GM18526 (cell line): ENCODE data around the gene TDRD12.

Source experiments
- POLR2A ChIP-seq: IDR thresholded peaks from 3 replicates; pipeline ENCODE4 v1.6.1; 2011; ENCODE audit not compliant: insufficient read length; ENCODE audit errors: extremely low read depth

TDRD12 gene

DNA sequence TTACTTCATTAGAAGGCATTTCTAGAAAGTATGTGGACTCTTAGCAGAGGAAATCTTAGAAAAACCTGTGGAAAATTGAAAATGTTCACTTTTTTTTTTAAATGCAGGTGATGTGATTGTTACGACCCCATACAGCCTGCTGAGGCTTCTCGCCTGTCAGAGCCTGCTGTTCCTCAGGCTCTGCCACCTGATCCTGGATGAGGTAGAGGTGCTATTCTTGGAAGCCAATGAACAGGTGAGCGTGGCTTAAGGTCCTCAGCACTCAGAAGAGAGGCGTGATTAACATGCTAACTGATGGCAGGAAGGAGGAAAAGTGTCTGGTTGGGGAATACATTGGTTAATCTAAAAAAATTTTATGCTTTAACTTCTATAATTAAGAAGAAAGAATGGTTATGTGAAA is 78.6 kb downstream of the TDRD12 start:
- no peak for TF ChIP-seq POLR2A

DNA sequence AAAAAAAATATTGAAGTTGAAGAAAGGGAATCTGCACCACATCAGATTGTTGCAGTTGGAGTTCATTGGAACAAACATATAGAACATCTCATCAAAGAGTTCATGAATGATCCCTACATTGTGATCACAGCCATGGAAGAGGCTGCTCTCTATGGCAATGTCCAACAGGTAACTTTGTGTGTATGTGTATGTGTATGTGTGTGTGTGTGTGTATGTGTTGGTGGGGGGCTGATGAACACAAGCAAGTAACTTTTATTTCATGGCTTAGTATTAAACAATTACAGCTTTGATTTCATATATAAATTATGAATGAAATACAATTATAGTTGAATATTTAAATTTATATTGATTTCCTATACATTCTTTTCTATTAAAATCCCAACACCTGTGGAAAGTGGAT is 80.6 kb downstream of the TDRD12 start:
- no peak for TF ChIP-seq POLR2A

DNA sequence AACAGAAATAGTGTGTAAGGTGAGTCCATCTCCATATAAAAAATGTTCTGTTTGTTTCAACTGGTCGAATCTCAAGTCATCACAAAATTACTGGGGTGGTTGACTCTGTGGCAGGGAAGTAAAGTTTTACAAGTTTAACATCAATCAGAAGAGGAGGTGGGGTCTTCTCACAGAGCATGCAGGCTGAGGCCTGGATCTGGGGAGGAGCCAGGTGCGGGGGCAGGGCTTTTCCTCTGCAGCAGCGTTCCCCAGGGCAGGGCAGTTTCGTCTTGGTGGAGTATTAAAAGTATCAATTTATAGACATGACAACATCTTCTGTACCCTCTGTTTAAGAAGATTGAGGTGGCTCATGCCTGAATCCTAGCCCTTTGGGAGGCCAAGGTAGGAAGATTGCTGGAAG is 81.2 kb downstream of the TDRD12 start:
- TF ChIP-seq POLR2A = no peak

DNA sequence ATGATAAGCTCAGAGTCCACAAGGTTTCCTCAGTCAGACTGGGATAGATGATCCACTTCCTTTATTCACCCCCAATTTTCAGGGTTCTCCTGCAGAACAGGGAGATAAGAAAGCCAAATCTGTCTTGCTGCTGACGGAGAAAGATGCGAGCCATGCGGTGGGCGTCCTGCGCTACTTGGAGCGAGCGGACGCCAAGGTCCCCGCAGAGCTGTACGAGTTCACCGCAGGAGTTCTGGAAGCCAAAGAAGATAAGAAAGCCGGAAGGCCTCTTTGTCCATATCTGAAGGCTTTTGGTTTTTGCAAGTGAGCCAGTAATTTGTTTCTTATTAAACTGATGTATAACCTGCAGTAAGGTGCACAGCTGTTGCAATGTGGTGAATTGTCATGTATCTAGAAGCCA is 83.3 kb downstream of the TDRD12 start:
- TF ChIP-seq POLR2A = no peak

DNA sequence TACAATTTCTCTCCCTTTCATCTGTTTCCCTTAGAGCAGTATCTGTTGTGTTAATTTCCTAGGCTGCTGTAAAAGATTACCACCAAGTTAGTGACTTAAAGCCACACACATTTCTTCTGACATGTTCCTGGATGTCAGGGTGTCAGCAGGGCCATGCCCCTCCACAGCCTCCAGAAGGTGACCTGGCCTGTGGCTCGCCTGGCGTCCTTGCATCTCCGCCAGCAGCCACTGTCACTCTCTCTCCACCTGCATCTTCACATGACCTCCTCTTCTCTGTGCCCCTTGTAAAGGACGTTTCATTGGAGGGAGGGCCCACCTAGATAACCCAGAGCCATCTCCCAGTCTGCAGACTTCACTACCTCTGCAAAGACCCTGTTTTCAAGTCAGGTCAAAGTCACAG is 88.7 kb downstream of the TDRD12 start:
- TF ChIP-seq POLR2A = no peak

DNA sequence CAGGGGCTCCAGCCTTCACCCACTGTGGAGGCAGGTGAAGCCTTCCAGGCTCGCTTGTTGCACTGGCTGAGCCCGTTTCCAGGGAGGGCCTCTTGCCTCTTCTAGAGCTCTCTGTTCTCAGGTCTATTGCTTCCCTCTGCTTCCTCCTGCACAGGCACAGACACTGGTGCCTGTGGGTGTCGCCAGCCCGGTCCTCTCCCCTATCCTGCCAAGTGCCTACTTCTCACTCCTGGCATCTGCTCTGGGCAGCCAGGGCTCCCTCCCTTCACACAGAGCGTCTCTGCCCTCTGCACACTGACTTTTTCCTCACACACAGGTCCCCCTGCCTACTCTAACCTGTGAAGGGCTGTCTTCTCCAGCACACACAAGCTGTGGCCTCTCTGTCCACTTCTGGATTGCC is 89.7 kb downstream of the TDRD12 start:
- TF ChIP-seq POLR2A = no peak

DNA sequence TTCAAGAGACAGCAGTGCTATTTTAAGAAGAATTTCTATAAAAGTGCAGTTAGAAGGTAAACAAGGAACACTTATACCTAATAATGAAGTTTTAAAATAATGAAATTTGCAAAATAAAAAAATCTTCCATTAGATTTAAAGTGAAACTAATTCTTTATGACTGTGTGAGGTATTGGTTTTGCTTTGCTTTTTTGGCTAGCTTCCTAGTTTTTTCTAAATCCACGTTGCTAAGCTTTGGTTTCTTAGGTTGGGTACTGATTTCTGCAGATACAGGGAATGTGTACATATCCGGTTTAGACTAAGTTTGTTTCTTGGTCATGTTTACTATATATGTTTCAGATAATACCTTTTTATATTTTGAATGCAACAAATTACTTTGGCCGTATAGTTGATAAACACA is 90.2 kb downstream of the TDRD12 start:
- TF ChIP-seq POLR2A = no peak

DNA sequence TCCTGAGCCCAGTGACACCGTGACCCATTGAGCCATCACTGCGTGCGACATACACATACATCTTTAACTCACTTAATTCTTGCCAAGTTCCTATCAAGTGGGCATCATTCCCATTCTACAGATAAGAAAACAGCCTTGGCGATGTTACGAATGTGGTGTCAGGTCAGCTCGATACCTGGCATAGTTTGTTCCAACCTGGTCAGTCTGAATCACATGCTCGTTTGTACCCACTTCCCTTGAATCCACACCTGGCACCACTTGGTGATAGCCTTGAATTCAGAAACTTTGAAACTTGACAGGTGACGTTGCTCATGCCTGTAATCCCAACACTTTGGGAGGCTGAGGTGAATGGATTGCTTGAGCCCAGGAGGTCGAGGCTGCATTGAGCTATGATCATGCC is 90.9 kb downstream of the TDRD12 start:
- no peak for TF ChIP-seq POLR2A

DNA sequence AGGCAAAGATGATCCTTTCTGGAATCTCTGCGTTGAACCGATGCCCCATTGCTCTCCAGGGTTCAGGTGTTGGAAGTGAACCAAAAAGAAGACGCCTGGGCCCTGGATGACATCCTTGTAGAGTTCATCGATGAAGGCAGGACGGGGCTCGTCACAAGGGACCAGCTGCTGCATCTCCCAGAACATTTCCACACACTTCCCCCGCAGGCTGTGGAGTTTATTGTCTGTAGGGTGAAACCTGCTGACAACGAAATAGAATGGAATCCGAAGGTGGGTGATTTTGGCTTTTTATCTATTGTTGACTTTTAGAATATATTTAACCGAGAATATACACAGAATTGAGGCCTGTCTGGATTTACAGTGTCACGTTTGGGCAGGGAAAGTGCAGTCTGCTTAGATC is 91.6 kb downstream of the TDRD12 start:
- TF ChIP-seq POLR2A = no peak

DNA sequence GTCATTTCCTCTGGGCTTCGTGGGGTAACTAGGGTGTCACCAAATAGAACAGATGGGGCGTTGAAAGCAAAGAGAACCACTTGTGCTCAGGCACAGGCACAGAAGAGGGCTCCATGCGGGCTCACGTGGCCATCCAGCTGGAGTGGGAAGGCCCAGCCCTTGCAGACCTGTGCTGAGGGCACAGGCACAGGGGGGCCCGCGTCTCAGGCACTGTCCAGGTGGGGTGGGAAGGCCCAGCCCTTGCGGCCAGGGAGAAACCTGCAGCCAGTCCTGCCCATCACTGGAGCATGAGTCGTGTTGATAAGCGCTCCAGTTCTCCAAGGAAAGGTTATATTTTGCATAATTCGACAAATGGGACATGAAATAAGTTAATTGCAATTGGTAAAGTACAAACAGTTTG is 92.5 kb downstream of the TDRD12 start:
- no peak for TF ChIP-seq POLR2A

DNA sequence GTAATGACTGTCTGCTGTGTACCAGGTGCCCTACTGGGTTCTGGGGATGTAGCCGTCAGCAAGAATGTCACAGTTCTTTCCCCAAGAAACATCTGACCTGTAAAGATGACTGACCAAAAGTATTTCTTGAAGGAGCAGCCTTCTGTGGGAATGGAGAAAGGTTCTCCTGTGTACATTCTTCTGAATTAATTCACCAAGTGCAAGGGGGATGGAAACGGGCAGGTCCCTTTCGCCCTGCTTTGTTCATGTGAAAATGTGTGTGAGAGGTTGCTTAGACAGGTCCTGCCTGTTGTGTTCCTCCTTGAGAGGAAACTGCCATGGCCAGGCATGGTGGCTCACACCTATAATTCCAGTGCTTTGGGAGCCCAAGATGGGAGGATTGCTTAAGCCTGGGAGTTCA is 93.0 kb downstream of the TDRD12 start:
- no peak for TF ChIP-seq POLR2A

DNA sequence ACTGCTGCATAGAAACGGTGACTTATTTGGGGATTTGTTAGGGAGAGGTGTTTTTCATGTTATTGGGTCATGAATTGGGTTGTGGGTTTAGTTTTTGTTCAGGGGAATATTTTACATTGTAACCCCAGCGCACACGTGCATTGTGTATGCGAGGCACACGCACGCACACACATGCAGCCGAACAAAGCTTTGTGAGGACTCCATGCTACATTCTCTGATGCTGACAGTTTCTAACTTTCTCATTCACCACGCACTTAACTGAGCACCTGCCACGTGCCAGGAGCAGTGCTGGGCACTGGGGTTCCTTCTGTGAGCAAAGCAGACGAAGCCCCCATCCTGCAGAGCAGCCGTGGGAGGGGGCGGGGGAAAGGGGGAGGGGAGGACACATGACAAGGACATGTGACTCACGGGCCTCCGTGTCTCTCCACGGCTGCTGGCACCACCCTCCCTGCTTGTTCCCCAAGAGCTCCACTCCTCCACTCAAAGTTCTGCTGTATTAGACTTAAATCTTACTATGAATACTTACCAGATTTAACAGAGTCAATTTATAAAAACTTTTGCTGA is 94.4 kb downstream of the TDRD12 start:
- TF ChIP-seq POLR2A = no peak

DNA sequence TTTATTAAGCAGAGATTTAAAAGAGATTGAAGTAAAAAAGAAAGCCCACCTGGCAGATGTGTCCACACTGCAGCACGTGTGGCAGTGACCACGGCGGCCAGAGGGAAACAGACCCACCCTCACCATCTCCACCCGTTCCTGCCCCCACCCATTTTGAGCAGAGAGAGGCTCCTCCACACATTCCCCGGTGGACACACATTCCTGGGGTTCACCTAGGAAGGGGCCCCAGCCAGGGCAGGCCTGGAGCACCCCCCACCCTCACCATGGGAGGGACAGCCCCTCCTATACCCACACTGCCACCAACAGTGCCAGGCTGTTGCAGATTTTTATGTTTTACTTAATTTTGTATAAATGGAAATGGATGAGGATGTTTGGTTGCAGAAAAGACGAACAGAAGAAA is 95.1 kb downstream of the TDRD12 start:
- TF ChIP-seq POLR2A = no peak

DNA sequence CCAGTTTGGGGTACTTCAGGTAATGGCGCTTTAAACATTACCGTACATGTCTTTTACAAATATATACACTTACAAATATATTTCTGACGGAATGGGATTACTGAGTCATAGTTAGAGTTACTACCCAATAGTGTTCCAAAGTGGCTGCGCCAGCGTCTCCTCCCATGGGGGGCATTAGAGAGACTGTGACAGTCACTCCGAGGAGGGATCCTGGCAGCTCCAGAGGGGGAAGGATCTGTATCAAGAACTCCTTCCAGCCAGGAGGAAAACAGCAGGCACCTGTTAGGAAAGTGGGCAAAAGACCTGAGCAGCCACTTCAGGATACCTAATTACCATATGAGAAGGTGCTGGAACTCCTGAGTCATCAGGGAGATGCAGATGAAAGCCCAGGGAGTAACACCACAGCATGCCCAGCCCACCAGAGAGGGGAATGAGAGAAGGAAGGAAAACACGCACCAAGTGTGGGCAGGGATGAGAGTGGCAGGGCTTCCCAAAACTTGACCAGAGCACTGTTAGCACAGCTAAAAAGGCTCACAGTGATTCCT is 97.1 kb downstream of the TDRD12 start:
- no peak for TF ChIP-seq POLR2A

DNA sequence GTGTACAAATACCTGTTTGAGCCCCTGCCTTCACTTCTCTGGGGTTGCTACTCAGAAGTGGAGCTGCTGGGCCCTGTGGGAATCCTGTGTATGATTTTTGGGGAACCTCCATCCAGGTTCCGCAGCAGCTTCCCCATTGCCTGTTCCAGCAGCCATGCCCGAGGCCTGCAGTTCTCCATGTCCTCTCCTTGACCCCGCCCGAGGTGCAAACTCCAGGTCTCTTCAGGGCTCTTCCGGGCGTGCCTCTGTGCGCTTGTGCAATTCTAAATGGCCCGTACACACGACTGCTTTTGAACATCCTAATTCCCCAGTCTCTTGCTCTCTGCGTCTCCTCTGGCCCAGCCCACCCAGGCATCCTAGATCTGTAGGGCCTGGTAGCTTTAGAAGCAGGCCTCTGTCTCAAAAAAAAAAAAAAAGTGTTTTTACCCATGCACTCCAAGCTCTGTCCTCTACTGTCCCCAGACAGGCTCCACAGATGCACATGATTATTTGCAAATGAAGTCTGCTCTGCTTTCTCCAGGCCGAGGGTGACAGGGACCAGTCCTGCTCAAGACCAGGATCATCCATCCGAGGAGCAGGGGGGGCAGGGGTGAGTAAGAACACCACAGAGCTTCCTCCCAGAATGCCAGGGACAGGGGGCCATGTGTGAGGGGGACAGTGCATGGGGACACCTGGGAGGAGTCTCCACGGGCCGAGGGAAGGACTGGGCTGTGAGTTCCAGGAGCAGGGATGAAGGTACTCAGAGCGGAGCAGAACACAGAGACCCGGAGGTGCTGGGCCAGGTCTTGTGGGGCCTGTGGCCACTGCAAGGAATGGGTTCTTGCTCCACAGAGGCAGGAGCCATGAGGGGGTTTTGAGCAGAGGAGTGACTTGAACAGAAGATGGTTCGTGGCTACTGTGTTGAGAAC is 98.3 kb downstream of the TDRD12 start:
- TF ChIP-seq POLR2A = no peak

DNA sequence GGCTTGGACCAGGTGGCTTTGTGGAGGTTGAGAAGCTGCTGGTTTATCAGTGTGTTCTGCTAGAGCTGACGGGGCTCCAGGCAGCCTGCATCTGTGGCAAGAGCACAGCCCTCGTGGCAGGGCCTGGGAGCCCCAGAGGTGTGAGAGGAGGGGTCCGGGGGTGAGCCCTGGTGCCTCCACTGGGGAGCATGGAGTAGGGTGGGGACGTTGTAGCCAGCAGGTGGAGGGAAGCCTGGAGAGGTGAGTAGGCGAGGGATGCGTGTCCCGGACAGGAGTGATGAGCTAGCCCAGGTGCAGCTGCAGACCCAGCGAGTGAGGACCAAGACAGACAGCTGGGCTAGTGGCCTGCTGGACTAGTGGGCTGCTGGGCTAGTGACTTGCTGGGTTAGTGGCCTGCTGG is 99.0 kb downstream of the TDRD12 start:
- no peak for TF ChIP-seq POLR2A
